NB4 (cell line): ENCODE measurements around the gene VCAM1.

Experiments
- DNase-seq: peaks from one replicate; pipeline ENCODE4 v3.0.0; 2010; ENCODE audit warnings: low read depth
- H3K4me3 ChIP-seq: one replicate; pipeline ENCODE4 v1.5.1; 2011; ENCODE audit warnings: mild to moderate bottlenecking, low read depth, low read length, moderate library complexity
- MYC ChIP-seq: IDR thresholded peaks from 2 replicates; pipeline ENCODE4 v1.6.1; 2011; ENCODE audit warnings: low read depth, low read length
- POLR2A ChIP-seq: IDR thresholded peaks from 2 replicates; pipeline ENCODE4 v1.6.1; 2011; ENCODE audit warnings: mild to moderate bottlenecking; ENCODE audit not compliant: insufficient read length; ENCODE audit errors: extremely low read depth
- TF ChIP-seq, protein P1 (sequence below): IDR thresholded peaks from 2 replicates; pipeline ENCODE4 v1.6.1; 2011; ENCODE audit warnings: low read depth, low read length
- TF ChIP-seq, protein P2 (sequence below): IDR thresholded peaks from one replicate; pipeline ENCODE4 v1.5.1; 2012; ENCODE audit warnings: low read depth, low read length

Gene VCAM1, protein sequence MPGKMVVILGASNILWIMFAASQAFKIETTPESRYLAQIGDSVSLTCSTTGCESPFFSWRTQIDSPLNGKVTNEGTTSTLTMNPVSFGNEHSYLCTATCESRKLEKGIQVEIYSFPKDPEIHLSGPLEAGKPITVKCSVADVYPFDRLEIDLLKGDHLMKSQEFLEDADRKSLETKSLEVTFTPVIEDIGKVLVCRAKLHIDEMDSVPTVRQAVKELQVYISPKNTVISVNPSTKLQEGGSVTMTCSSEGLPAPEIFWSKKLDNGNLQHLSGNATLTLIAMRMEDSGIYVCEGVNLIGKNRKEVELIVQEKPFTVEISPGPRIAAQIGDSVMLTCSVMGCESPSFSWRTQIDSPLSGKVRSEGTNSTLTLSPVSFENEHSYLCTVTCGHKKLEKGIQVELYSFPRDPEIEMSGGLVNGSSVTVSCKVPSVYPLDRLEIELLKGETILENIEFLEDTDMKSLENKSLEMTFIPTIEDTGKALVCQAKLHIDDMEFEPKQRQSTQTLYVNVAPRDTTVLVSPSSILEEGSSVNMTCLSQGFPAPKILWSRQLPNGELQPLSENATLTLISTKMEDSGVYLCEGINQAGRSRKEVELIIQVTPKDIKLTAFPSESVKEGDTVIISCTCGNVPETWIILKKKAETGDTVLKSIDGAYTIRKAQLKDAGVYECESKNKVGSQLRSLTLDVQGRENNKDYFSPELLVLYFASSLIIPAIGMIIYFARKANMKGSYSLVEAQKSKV

DNA sequence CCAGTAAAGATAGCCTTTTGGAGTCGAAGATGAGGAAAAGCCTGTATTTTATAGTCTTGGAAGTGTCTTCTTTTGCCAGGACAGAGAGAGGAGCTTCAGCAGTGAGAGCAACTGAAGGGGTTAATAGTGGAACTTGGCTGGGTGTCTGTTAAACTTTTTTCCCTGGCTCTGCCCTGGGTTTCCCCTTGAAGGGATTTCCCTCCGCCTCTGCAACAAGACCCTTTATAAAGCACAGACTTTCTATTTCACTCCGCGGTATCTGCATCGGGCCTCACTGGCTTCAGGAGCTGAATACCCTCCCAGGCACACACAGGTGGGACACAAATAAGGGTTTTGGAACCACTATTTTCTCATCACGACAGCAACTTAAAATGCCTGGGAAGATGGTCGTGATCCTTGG lies at the start of gene VCAM1:
Gene VCAM1 (plus strand): TSS at position 253 of the 400 bp plus-strand sequence. CDS start 119 bp downstream, at position 372.
- TF ChIP-seq, protein P1, sequence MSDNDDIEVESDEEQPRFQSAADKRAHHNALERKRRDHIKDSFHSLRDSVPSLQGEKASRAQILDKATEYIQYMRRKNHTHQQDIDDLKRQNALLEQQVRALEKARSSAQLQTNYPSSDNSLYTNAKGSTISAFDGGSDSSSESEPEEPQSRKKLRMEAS = no peak
- TF ChIP-seq MYC (no peak), POLR2A (no peak)
- TF ChIP-seq, protein P2, sequence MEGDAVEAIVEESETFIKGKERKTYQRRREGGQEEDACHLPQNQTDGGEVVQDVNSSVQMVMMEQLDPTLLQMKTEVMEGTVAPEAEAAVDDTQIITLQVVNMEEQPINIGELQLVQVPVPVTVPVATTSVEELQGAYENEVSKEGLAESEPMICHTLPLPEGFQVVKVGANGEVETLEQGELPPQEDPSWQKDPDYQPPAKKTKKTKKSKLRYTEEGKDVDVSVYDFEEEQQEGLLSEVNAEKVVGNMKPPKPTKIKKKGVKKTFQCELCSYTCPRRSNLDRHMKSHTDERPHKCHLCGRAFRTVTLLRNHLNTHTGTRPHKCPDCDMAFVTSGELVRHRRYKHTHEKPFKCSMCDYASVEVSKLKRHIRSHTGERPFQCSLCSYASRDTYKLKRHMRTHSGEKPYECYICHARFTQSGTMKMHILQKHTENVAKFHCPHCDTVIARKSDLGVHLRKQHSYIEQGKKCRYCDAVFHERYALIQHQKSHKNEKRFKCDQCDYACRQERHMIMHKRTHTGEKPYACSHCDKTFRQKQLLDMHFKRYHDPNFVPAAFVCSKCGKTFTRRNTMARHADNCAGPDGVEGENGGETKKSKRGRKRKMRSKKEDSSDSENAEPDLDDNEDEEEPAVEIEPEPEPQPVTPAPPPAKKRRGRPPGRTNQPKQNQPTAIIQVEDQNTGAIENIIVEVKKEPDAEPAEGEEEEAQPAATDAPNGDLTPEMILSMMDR = no peak
- DNase-seq = no peak
- H3K4me3 ChIP-seq = no peak within 1 kb of the TSS

DNA sequence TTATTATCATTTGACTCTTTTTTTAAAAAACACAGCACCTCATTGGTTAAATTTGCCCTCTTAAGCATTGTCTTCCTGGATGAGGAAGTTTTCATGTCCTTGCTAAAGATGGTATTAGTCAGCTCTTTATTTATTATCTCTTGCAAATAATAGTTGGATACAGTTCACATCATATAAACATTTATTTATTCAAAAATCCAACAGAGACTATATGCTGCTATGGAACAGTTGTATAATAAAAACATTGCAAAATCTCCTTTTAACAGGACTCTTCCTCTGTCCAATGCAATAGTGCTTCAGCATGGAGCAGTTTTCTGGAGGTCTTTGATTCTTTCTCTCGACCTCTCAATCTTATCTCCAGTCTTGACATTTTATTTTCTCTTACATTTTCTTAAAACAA lies 49.5 kb upstream of the VCAM1 start:
- DNase-seq = no peak
- TF ChIP-seq MYC (no peak), POLR2A (no peak)
- TF ChIP-seq, protein P2 = no peak
- TF ChIP-seq, protein P1 = no peak
- no peak overlapping the region for H3K4me3 ChIP-seq

DNA sequence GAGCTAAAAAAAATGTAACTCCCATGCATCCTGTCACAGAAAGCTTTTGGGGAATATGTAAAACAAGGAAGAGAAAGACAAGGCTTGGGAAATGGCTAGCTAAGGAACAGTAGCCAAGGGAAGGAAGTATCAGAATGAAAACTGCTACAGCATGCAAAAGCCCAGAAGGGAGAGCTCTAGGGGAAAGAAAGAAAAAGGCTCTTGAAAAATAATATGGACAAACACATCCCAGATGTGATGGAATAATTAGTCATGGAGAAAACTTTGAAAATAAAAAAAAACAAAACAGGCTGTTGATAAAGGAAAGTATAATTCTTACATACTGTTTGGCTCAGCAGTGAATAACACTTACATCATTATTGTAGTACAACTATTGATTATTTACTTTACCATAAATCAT lies 47.9 kb upstream of the VCAM1 start:
- no peak for DNase-seq
- TF ChIP-seq MYC (no peak), POLR2A (no peak)
- TF ChIP-seq, protein P2 = no peak
- TF ChIP-seq, protein P1 = no peak
- no peak overlapping the region for H3K4me3 ChIP-seq

DNA sequence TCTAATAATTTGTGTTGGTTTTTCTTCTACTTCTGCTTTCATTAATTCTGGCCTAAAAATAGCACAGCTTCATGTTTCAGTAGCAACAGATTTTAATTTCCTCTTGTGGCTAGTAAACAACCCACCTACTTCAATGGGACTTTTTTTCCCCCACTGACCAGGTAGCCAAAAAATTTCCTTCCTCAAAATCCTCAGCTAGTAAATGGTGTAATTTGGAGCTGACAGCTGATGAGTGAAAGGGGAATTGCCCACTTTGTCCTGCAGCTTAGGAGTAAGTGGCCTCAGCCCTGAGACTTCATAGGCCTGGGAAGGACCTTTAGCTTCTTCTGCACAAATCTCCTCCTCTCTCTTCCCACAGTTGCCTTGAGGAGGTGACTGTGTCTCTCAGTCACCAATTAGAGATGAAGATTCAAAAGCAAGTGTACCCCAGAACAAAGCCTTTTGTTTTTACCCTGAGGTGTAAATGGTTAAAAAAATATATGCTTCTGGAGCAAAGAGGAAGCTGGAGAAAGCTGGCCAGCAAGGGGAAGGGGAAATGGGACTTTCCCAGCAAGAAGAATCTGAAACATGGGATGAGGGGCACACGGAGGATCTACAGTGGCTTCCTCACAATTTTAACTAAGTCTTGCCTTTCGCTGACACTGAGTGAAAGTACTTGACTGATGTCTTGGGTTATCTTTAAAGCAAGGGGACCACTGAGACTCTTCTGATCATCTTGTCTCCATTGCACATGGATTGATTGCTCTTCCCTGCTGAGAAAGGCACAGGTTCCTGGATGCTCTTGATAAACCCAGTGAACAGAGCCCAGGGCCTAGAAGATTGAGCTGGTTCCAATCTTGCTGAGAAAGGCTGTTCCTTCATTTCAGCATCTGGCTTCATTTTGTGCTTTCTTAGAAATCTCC lies 35.8 kb upstream of the VCAM1 start:
- TF ChIP-seq MYC (no peak), POLR2A (no peak)
- TF ChIP-seq, protein P2 = no peak
- TF ChIP-seq, protein P1 = no peak
- DNase-seq = no peak
- no peak overlapping the region for H3K4me3 ChIP-seq

DNA sequence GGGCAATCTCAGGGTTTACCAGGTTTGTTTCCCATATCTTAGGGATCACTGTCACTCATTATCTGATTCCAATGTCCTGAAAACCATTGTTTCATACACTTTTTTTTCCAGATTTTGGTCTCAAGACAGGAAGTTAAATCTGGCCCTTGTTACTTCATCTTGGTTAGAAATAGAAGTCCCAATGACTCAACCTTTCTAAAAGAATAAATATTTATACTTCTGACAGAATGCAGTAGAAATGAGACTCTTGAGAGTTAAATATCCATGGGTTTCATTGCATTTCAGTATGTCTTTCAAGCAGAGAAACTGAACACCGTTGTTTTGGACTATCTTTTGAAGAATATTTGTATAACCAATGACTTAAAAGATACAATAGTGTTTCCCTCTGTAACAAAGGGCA lies 19.8 kb upstream of the VCAM1 start:
- TF ChIP-seq, protein P1 = no peak
- TF ChIP-seq POLR2A = no peak
- TF ChIP-seq, protein P2 = no peak
- TF ChIP-seq MYC = no peak
- DNase-seq = no peak
- H3K4me3 ChIP-seq = no peak overlapping the region
